GM12875 (cell line): ENCODE measurements around the gene UGT1A4.

Source experiments
- H3K4me3 ChIP-seq: one replicate; pipeline ENCODE4 v1.5.1; 2011; ENCODE audit warnings: low read depth, low read length, control low read depth
- CTCF ChIP-seq: IDR thresholded peaks from 2 replicates; pipeline ENCODE4 v1.5.1; 2011; ENCODE audit warnings: low read depth, mild to moderate bottlenecking, control low read depth, inconsistent platforms, low read length, moderate library complexity, borderline replicate concordance; ENCODE audit not compliant: insufficient read depth

Gene UGT1A4

GRCh38 chr2:233679196-233679595 is 39.3 kb upstream of the UGT1A4 start:
- TF ChIP-seq CTCF: no peak
- H3K4me3 ChIP-seq: no peak overlapping the region

- TF ChIP-seq CTCF: no peak
- no peak overlapping the region for H3K4me3 ChIP-seq
These were observed 38.0 kb upstream of the UGT1A4 start for GRCh38 chr2:233680361-233681045.

- no peak for TF ChIP-seq CTCF
- H3K4me3 ChIP-seq: no peak within 1 kb of the TSS
These were observed 36.9 kb upstream of the UGT1A4 start, which contains the start of gene UGT1A7 for GRCh38 chr2:233681521-233682099. Gene UGT1A7 (plus strand): TSS chr2:233681901. CDS start chr2:233681938, 37 bp downstream.

- no peak for TF ChIP-seq CTCF
- H3K4me3 ChIP-seq: no peak overlapping the region
These were observed 33.9 kb upstream of the UGT1A4 start for GRCh38 chr2:233684640-233685039.

- no peak for TF ChIP-seq CTCF
- no peak overlapping the region for H3K4me3 ChIP-seq
These were observed 31.6 kb upstream of the UGT1A4 start for GRCh38 chr2:233686928-233687327.

GRCh38 chr2:233688341-233688740 is 30.2 kb upstream of the UGT1A4 start:
- TF ChIP-seq CTCF: no peak

GRCh38 chr2:233689031-233689430 is 29.5 kb upstream of the UGT1A4 start:
- TF ChIP-seq CTCF: no peak
- H3K4me3 ChIP-seq: no peak overlapping the region

More at GRCh38 chr2:233688341-233688740, 30.2 kb upstream of the UGT1A4 start:
- H3K4me3 ChIP-seq: no peak overlapping the region
